Suprapubic skin (tissue), 4 donors: Measurements from ENCODE around the gene CASK. TPM values are rescaled to one million over a fixed set of nuclear protein-coding genes. Genes with fewer than 3 reads are reported as not detected.

Source experiments
- DNase-seq, 2 donors: peaks; one replicate each; pipeline ENCODE4 v3.0.0-alpha.2; 2019; ENCODE audit warnings: low spot score in 2 of 2
- H3K27ac ChIP-seq: fragments of 200-600 bp; sonication (generic); one replicate; pipeline ENCODE4 v1.5.1; 2019
- H3K27me3 ChIP-seq: fragments of 200-600 bp; sonication (generic); one replicate; pipeline ENCODE4 v1.5.1; 2019
- H3K36me3 ChIP-seq: fragments of 200-600 bp; sonication (generic); one replicate; pipeline ENCODE4 v1.5.1; 2019
- H3K4me1 ChIP-seq: fragments of 200-600 bp; sonication (generic); one replicate; pipeline ENCODE4 v1.5.1; 2019
- H3K4me3 ChIP-seq: fragments of 200-600 bp; sonication (generic); one replicate; pipeline ENCODE4 v1.5.1; 2019; ENCODE audit warnings: mild to moderate bottlenecking
- H3K9me3 ChIP-seq: fragments of 200-600 bp; sonication (generic); one replicate; pipeline ENCODE4 v1.5.1; 2019
- EP300 ChIP-seq: sonication (generic); formaldehyde crosslinking; IDR thresholded peaks from one replicate; pipeline ENCODE4 v1.6.1; 2017; ENCODE audit warnings: antibody characterized with exemption
- POLR2A ChIP-seq, 2 donors: fragments of 450-650 bp; IDR thresholded peaks; one replicate each; pipeline ENCODE4 v1.6.1; 2017; ENCODE audit warnings: antibody characterized with exemption in 2 of 2, mild to moderate bottlenecking in 2 of 2, moderate library complexity in 2 of 2
- POLR2AphosphoS5 ChIP-seq, 3 donors: sonication (generic); formaldehyde crosslinking; IDR thresholded peaks; one replicate each; pipeline ENCODE4 v1.6.1; 2017; ENCODE audit warnings: antibody characterized with exemption in 3 of 3
- WGBS: methylation state at CpG from one replicate; pipeline ENCODE4 v1.1.5; 2018; 5-methylcytosine and 5-hydroxymethylcytosine counted together
- total RNA-seq, 4 donors: library from RNA; depleted of rRNA; stranded (reverse); fragments of >200 nt; gene quantifications; one replicate each; pipeline ENCODE4 v1.1.0, GENCODE V29; 2016
- TF ChIP-seq, protein P1 (sequence below), 2 donors: fragments of 200-600 bp in 1 of 2; fragments of 450-650 bp in 1 of 2; sonication (generic) in 1 of 2; IDR thresholded peaks; one replicate each; pipeline ENCODE4 v1.5.1; 2016 to 2019; ENCODE audit warnings: antibody characterized with exemption in 2 of 2, mild to moderate bottlenecking in 1 of 2, moderate library complexity in 1 of 2

The CASK gene
- total RNA-seq, 4 donors from 2014 or later, result 19.4 to 28.6 (median 25.3) TPM

DNA sequence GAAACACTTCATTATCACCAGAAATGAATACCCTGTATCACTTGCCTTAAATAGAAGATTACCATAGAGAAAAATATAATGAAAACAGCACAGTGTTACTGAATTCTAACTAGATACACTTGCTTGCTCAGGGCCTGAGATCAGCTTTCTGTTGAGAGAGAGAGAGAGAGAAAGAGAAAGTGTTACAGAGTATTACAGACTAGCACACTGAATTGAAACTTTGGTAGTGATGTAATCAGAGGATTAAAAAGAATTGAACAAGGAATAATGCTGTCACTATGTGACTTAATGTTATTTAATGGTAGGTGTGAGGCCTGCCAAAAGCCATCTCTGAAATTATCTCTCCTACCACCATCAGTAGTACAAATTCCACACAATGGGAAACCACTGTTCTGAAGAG is 35.5 kb upstream of the CASK start:
- H3K4me1 ChIP-seq, result no peaks in the 10 kb centered on the region
- no peaks in the 10 kb centered on the region for H3K27me3 ChIP-seq
- H3K36me3 ChIP-seq, result no peaks in the 10 kb centered on the region
- no peak overlapping the region for H3K27ac ChIP-seq
- TF ChIP-seq POLR2AphosphoS5 (IDR thresholded peaks at IDR 0.05), result no peak
- TF ChIP-seq, protein P1, sequence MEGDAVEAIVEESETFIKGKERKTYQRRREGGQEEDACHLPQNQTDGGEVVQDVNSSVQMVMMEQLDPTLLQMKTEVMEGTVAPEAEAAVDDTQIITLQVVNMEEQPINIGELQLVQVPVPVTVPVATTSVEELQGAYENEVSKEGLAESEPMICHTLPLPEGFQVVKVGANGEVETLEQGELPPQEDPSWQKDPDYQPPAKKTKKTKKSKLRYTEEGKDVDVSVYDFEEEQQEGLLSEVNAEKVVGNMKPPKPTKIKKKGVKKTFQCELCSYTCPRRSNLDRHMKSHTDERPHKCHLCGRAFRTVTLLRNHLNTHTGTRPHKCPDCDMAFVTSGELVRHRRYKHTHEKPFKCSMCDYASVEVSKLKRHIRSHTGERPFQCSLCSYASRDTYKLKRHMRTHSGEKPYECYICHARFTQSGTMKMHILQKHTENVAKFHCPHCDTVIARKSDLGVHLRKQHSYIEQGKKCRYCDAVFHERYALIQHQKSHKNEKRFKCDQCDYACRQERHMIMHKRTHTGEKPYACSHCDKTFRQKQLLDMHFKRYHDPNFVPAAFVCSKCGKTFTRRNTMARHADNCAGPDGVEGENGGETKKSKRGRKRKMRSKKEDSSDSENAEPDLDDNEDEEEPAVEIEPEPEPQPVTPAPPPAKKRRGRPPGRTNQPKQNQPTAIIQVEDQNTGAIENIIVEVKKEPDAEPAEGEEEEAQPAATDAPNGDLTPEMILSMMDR (IDR thresholded peaks at IDR 0.05), result no peak
- H3K9me3 ChIP-seq, result no peaks in the 10 kb centered on the region
- no peak for DNase-seq
- no peak overlapping the region for H3K4me3 ChIP-seq

DNA sequence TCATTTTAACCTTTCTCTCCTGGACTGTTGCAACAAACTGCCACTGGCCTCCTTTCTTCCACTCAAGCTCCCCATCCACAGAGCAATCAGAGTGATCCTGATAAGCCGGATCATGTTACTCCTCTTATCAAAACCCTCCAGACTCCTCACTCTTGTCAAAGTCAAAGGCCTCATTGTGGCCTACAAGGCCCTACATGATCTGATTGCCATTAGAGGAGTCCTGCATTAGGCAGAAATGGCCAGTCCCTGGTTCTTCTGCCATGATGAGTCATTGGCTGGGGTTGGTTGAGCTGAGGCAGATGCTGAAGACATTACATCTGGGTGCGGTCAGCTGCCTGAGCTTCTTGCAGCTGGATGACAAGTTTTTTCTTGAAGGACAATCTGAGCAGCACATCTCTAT is 32.7 kb upstream of the CASK start:
- Histone ChIP-seq H3K4me3 (no peak overlapping the region), H3K27me3 (no peaks in the 10 kb centered on the region), H3K36me3 (no peaks in the 10 kb centered on the region), H3K4me1 (no peaks in the 10 kb centered on the region), H3K27ac (no peak overlapping the region), H3K9me3 (no peaks in the 10 kb centered on the region)
- WGBS, result 84% methylated on average over 2 of the region's 2 CpGs
- TF ChIP-seq POLR2A (IDR thresholded peaks at IDR 0.05) (no peak), POLR2AphosphoS5 (IDR thresholded peaks at IDR 0.05) (no peak), EP300 (no peak)
- TF ChIP-seq, protein P1 (IDR thresholded peaks at IDR 0.05), result no peak
- DNase-seq, result no peak

DNA sequence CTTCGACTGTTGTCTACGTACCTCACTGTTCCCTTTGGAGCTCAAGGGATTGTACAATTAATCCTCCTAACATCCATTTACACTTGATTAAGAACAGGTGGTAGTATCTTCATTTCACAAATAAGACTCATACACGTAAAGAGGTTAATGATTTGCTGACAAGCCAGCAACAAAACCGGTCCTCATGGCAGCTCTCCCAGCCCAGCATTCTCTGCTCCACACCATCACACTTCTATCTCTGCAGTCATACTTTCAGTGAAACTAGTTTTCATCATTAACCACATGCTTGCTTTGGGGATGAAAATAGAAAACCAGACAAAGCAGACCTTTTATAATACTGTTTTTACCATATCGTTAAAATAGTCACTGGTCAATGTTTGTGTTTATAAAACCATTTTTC is 28.7 kb upstream of the CASK start:
- TF ChIP-seq POLR2A (IDR thresholded peaks at IDR 0.05), result no peak
- TF ChIP-seq POLR2AphosphoS5 (IDR thresholded peaks at IDR 0.05), result no peak
- TF ChIP-seq, protein P1 (IDR thresholded peaks at IDR 0.05), result no peak
- TF ChIP-seq EP300, result no peak
- H3K36me3 ChIP-seq, result no peaks in the 10 kb centered on the region
- H3K4me3 ChIP-seq, result no peak overlapping the region
- H3K27ac ChIP-seq, result no peak overlapping the region
- no peaks in the 10 kb centered on the region for H3K27me3 ChIP-seq
- H3K9me3 ChIP-seq, result no peaks in the 10 kb centered on the region
- DNase-seq, result no peak
- 64% methylated on average over 5 of the region's 5 CpGs for WGBS
- H3K4me1 ChIP-seq, result no peaks in the 10 kb centered on the region

DNA sequence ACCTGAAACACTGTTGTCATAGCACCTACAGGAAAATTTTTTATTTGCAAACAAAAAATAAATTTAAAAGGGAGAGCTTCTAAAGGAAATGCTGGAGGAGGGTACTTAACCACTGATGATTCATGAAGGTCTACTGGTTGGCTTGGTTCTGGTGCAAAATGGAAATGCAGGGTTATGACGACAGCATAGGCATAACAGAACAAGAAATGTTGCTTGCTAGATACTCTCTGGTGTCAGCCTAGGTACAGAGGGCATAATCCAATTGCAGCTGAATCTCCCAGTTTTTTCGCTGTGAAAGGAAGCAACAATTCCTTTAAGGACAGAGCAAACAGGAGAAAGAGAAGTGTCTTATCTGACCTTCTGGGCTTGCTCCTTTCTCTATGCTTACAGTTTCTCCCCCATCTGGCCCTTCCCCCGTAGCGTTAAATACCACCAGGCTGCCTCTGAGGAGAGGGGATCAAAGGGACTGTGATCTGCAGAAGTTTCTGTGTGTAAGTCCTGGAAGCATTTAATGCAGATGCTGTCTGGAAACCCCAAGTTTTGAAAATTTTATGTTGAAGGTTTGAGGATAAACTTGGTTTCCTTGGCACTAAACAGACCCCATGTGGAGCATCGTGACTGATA is 23.7 kb upstream of the CASK start:
- Histone ChIP-seq H3K27me3 (no peaks in the 10 kb centered on the region), H3K4me3 (no peak overlapping the region), H3K27ac (no peak overlapping the region), H3K4me1 (no peaks in the 10 kb centered on the region), H3K36me3 (no peaks in the 10 kb centered on the region), H3K9me3 (no peaks in the 10 kb centered on the region)
- DNase-seq, result no peak
- TF ChIP-seq EP300, result no peak
- TF ChIP-seq, protein P1 (IDR thresholded peaks at IDR 0.05), result no peak
- no peak for TF ChIP-seq POLR2AphosphoS5 (IDR thresholded peaks at IDR 0.05)
- TF ChIP-seq POLR2A (IDR thresholded peaks at IDR 0.05), result no peak
- 63% methylated on average over 5 of the region's 5 CpGs for WGBS

DNA sequence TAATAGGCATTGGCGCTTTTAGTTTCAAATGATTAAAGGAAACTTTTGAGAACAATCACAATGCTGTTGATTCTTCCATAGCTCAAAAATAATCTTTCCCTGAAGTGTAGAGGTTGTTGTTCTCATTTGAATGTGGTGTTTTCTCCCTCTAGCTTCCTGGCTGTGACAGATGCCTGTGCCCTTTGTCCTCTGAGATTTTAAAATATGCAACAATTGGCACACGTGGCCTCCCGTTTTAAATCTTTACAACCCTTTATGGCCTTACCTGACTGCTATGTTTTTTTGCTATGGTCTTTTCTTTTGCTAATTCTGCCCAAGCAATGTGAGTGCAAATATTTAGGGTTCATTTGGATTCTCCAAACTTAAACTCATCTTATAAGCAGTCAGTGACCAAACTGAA is 22.9 kb upstream of the CASK start:
- H3K36me3 ChIP-seq, result no peaks in the 10 kb centered on the region
- TF ChIP-seq EP300 (no peak), POLR2A (IDR thresholded peaks at IDR 0.05) (no peak), POLR2AphosphoS5 (IDR thresholded peaks at IDR 0.05) (no peak)
- TF ChIP-seq, protein P1 (IDR thresholded peaks at IDR 0.05), result no peak
- no peak for DNase-seq
- H3K9me3 ChIP-seq, result no peaks in the 10 kb centered on the region
- 45% methylated on average over 3 of the region's 3 CpGs for WGBS
- H3K4me1 ChIP-seq, result no peaks in the 10 kb centered on the region
- no peak overlapping the region for H3K4me3 ChIP-seq
- no peaks in the 10 kb centered on the region for H3K27me3 ChIP-seq
- H3K27ac ChIP-seq, result no peak overlapping the region
